KMS-11 (cell line): ENCODE data around the gene SORCS1.

Source experiments
- H2AFZ ChIP-seq: fragments of 200-600 bp; sonication (generic); 2 replicates; pipeline ENCODE4 v1.6.1; 2016; ENCODE audit warnings: antibody characterized with exemption, mixed run types, low read depth
- H3K27ac ChIP-seq: fragments of 200-600 bp; sonication (generic); 2 replicates; pipeline ENCODE4 v1.6.1; 2016; ENCODE audit warnings: mild to moderate bottlenecking, mixed run types
- H3K27me3 ChIP-seq: fragments of 200-600 bp; sonication (generic); 2 replicates; pipeline ENCODE4 v1.6.1; 2017; ENCODE audit warnings: mild to moderate bottlenecking, low read depth, mixed run types, moderate library complexity; ENCODE audit not compliant: insufficient read depth
- H3K36me3 ChIP-seq: fragments of 200-600 bp; sonication (generic); 2 replicates; pipeline ENCODE4 v1.6.1; 2017; ENCODE audit warnings: mild to moderate bottlenecking, mixed run types; ENCODE audit not compliant: insufficient read depth
- H3K4me1 ChIP-seq: fragments of 200-600 bp; sonication (generic); 2 replicates; pipeline ENCODE4 v1.6.1; 2016; ENCODE audit warnings: mild to moderate bottlenecking, low read depth, mixed run types; ENCODE audit not compliant: poor library complexity, severe bottlenecking
- H3K4me2 ChIP-seq: fragments of 200-600 bp; sonication (generic); 2 replicates; pipeline ENCODE4 v1.7.0; 2016; ENCODE audit warnings: mild to moderate bottlenecking, mixed run types
- H3K4me3 ChIP-seq: fragments of 200-600 bp; sonication (generic); IDR thresholded peaks from 2 replicates; pipeline ENCODE4 v1.6.1; 2017; ENCODE audit warnings: low read depth, low read length, mixed read lengths; ENCODE audit not compliant: insufficient read depth
- H3K79me2 ChIP-seq: fragments of 200-600 bp; sonication (generic); 2 replicates; pipeline ENCODE4 v1.6.1; 2016; ENCODE audit warnings: low read depth, mixed run types; ENCODE audit not compliant: insufficient read depth
- H3K9ac ChIP-seq: fragments of 200-600 bp; sonication (generic); 2 replicates; pipeline ENCODE4 v1.6.1; 2016; ENCODE audit warnings: mild to moderate bottlenecking, mixed run types
- H4K20me1 ChIP-seq: fragments of 200-600 bp; sonication (generic); 2 replicates; pipeline ENCODE4 v1.6.1; 2016; ENCODE audit warnings: mild to moderate bottlenecking, mixed run types; ENCODE audit not compliant: insufficient read depth
- CTCF ChIP-seq: fragments of 200-600 bp; sonication (generic); conservative IDR thresholded peaks from 2 replicates; pipeline ENCODE4 v1.6.1; 2017; ENCODE audit warnings: low read depth, mild to moderate bottlenecking, antibody characterized with exemption, low read length, moderate library complexity, mixed read lengths

Gene SORCS1

GRCh38 chr10:106863549-106863948, 301.0 kb downstream of the SORCS1 start:
- no peak overlapping the region for H3K4me2 ChIP-seq

GRCh38 chr10:106859892-106860652, 304.4 kb downstream of the SORCS1 start:
- Histone ChIP-seq H4K20me1 (no peaks in the 10 kb centered on the region), H3K27me3 (no peaks in the 10 kb centered on the region), H3K4me1 (no peaks in the 10 kb centered on the region), H3K27ac (no peak overlapping the region), H3K79me2 (no peaks in the 10 kb centered on the region), H3K9ac (no peak overlapping the region), H3K36me3 (no peaks in the 10 kb centered on the region), H2AFZ (no peak overlapping the region), H3K4me3 (no peak overlapping the region), H3K4me2 (no peak overlapping the region)
- no peak for TF ChIP-seq CTCF

More at GRCh38 chr10:106863549-106863948, 301.0 kb downstream of the SORCS1 start:
- no peaks in the 10 kb centered on the region for H3K27me3 ChIP-seq
- no peak overlapping the region for H2AFZ ChIP-seq
- H4K20me1 ChIP-seq = no peaks in the 10 kb centered on the region
- H3K4me1 ChIP-seq = no peaks in the 10 kb centered on the region
- H3K79me2 ChIP-seq = no peaks in the 10 kb centered on the region
- no peaks in the 10 kb centered on the region for H3K36me3 ChIP-seq
- no peak overlapping the region for H3K4me3 ChIP-seq
- TF ChIP-seq CTCF = no peak
- H3K27ac ChIP-seq = no peak overlapping the region
- H3K9ac ChIP-seq = no peak overlapping the region

- H4K20me1 ChIP-seq = no peaks in the 10 kb centered on the region
- H2AFZ ChIP-seq = no peak overlapping the region
- H3K4me1 ChIP-seq = no peaks in the 10 kb centered on the region
- H3K27me3 ChIP-seq = no peaks in the 10 kb centered on the region
- no peak overlapping the region for H3K27ac ChIP-seq
- H3K79me2 ChIP-seq = no peaks in the 10 kb centered on the region
- H3K4me3 ChIP-seq = no peak overlapping the region
- H3K4me2 ChIP-seq = no peak overlapping the region
- H3K9ac ChIP-seq = no peak overlapping the region
- TF ChIP-seq CTCF = no peak
- H3K36me3 ChIP-seq = no peaks in the 10 kb centered on the region
These were observed 306.8 kb downstream of the SORCS1 start for GRCh38 chr10:106857728-106858127.

- Histone ChIP-seq H2AFZ (no peak overlapping the region), H3K36me3 (no peaks in the 10 kb centered on the region), H4K20me1 (no peaks in the 10 kb centered on the region), H3K4me3 (no peak overlapping the region), H3K4me2 (no peak overlapping the region), H3K4me1 (no peaks in the 10 kb centered on the region), H3K27me3 (no peaks in the 10 kb centered on the region), H3K79me2 (no peaks in the 10 kb centered on the region), H3K9ac (no peak overlapping the region), H3K27ac (no peak overlapping the region)
- TF ChIP-seq CTCF = no peak
These were observed 307.3 kb downstream of the SORCS1 start for GRCh38 chr10:106857213-106857612.
